DMS53 treated with DMSO at 0.1 percent for 48 hours (cell line): ENCODE results near the gene C1QL1.

Source experiments
- DNase-seq: peaks from one replicate; lab custom pipeline; 2025; ENCODE audit not compliant: unreplicated experiment; lab: John Stamatoyannopoulos, UW

Gene C1QL1

DNA sequence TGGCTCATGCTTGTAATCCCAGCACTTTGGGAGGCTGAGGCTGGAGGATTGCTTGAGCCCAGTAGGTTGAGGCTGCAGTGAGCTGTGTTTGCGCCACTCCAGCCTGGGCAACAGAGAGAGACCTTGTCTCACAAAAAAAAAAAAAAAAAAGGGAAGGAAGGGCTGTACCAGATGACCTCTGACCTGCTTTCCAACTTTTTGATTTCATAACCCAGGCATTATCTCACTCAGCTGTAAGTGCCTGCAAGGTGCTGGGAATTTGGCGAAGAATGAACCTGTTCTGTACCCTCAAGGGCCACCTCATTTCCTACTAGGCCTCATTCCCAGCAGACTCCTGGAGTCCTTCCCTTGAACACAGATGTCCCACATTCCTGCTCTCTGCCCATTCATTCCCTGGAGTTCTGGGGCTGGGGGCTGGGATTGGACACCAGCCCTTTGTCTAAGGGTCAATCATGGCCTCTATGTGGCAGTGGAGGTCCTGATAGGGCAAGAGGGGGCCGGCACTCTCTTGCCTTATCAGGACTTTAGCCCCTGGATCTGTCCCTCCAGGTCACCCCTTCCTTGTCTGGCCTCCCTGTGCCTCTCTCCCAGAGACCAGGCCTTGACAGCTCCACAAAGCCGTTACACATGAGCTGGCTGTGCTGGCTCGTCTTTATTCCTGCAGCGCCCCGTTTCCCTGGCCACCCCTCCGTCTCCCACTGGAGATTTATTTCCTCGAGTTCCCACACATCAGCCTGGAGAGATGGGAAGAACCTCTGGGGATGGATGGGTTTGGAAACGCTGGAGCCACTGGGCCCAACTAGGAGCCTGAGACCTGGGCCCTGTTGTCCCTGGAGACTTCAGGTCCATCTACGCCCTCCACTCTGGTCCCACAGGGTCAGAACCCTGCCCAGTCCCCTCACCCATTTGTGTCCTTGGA, 52.0 kb downstream of the C1QL1 start:
- DNase-seq = no peak

DNA sequence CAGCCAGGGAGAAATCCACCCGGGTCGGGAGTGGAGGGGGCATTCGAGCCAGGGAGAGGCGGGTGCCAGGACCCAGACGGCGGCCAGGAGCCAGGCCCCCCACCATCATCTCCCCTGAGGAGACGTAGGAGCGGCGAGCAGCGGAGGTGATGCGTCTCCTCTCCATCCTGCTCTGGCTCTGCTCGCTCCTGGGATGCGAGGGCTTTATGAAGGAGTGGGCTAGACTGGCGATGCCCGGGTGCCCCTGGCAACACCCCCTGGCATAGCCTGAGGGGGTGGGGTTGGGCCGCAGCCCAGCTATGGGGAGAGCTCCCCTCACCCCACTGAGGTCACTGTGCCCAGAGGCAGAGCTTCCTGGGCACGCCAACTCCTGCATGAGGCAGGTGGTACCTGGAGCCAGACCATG, 52.8 kb downstream of the C1QL1 start, which contains the start of gene GFAP:
TSS of gene GFAP (minus strand) at position 180 of the 406 bp plus-strand sequence. CDS start at position 166, 14 bp downstream.
- no peak for DNase-seq

DNA sequence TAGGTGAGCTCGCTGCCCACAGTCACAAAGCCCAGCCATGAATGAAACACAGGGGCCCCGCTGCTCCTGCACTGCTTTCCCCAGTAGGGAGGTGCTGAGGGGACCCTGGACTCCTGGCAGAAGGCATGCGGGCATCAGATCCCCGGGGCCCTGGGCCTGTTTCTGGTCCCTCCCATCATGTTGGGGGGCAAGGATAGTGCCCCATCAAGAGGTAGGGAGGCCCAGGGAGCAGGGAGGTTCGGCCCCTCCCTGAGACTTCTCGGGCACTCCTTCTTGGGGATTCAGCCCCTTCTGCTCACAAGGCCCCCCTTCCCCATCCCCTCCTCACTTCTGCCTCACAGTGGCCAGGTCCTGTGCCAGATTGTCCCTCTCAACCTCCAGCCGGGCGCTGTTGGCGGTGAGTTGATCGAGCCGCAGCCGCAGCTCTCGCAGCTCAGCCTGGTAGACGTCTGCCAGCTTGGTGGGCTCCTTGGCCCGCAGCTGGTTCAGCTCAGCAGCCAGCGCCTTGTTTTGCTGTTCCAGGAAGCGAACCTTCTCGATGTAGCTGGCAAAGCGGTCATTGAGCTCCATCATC, 53.3 kb downstream of the C1QL1 start:
- DNase-seq = no peak

DNA sequence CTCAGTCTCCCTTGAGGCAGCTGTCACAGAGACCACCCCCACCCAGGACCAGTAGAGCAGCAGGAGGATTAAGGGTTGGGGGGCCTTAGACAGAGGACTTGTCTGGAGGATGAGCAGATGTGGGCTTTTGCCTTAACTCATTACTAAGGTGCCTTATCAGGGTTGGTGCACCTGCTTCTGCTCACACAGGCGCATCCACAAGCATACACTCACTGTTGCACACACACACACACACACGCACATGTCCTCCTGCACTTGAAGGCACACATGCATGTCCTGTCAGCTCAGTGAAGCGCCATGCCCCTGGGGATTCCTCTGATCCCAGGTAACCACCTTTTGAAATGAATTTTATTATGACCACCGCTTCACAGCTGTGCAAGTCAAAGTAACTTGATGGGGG, 54.0 kb downstream of the C1QL1 start:
- no peak for DNase-seq

DNA sequence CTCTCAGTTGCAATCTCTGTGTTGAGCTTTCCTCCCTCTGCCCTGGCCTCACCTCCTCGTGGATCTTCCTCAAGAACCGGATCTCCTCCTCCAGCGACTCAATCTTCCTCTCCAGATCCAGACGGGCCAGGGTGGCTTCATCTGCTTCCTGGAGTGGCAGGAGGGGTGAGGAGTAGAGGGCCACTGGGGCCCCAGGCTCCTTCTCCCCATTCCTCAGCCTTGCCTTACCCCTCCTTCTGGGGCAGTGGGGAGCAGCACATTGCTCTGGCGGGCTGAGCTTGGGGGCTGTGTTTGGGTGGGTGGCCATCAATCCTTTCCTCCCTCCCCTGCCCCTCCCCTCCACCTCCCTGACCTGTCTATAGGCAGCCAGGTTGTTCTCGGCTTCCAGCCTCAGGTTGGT, 54.4 kb downstream of the C1QL1 start:
- DNase-seq = no peak

DNA sequence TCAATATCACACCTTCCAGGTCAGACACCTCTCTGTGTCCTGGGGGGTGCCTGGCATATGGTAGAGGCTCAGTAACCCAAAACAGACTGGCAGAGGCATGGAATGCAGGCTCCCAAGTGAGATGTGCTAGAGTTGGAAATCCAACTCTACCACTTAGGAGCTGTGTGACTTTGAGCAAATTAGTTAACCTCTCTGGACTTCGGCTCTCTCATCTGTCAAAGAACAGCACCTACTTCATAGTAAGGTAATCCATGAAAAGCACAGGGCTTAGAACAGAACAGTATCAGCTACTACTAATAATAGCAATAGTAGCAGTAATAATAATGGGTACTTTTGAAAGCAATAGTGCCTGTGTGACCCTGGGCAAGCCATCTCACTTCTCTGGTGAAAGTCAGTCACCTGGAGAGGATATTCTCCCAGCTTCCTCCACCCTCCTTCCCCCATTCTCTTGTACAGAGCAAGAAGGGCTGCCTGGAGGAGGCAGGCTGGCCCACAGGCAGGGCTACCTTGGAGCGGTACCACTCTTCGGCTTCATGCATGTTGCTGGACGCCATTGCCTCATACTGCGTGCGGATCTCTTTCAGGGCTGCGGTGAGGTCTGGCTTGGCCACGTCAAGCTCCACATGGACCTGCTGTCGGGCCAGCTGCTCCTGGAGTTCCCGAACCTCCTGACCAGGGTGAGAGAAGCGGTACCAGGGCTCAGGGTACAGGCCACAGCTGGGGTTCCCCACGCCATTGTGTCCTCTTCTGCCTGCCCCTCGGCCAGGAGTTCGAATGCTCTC, 55.1 kb downstream of the C1QL1 start:
- no peak for DNase-seq

DNA sequence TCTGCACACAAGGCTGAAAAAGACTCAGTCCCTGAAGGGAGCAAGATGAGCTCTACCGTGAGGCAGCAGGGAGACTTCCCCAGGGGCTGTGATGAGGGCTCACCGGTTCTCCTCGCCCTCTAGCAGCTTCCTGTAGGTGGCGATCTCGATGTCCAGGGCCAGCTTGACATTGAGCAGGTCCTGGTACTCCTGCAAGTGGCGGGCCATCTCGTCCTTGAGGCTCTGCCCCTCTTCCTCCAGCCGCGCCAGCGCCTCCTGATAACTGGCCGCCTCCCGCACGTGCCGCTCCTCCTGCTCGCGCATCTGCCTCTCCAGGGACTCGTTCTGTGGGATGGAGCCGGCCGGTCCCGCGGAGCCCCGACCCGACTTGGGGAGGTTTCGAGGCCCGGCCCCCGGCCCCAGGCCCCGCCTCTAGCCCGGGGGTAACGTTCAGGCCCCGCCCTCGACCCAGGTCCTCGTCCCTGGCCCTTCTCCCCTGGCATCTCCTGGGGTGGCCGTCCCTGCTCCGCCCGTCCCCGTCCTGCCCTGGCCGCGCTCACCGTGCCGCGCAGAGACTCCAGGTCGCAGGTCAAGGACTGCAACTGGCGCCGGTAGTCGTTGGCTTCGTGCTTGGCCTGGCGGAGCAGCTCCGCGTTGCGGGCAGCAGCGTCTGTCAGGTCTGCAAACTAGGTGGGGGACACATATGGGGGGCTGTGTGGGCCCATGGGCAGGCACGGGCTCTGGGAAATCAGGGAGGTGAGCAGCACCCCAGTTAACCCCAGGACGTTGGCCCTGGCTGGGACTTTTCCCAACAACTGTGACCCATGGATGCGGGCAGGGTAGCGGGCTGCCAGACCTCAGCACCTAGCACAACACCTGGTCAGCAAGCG, 56.7 kb downstream of the C1QL1 start:
- DNase-seq = peak; percentile 83

DNA sequence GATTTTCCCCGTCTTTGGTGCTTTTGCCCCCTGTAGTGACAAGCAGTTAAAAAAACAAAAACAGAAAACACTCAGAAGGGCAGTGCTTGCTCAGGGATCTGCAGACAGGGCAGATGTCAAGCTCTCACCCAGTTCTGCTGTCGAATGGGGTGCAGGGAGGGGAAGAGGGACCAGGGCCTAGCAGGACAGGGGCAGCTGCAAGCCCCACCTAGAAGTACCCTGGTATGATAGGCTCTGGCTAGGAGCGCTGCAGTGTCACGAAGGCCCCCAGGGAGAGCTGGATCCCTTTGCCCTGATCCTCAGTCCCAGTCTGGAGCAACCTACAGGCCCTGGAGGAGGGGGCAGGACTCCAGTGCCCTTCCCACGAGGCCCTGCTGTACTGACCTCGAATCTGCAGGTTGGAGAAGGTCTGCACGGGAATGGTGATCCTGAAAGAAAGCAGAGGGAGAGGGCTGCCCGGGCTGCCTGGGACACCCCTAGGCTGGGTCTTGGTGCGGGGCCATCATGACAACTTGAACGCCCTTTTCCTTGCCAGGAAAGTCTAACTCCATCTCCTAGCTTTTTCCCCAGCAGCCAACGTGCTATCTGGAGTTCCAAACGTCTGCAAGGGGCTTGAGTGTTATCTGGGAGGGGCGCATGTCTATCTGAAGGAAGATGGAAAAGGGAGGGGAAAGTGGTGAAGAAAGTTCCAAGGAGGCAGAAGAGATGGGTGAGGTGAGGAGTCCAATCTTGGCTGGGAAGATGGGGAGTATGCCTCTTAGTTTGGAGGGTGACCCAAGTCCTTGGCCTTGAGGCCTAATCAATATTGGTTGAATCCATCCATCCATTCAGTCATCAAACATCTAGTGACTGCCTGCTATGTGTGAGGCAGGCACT, 57.6 kb downstream of the C1QL1 start:
- no peak for DNase-seq
